Endothelial cell of umbilical vein (primary cell): Measurements from ENCODE around the gene RBMS2. TPM values are rescaled to one million over a fixed set of nuclear protein-coding genes. Genes with fewer than 3 reads are reported as not detected.
A peak's percentile ranks its signal among the peaks of the same experiment; 100 is the strongest.

Experiments
- BruUV-seq: library from RNA; stranded (reverse); fragments of 400-500 nt; replicated peaks from 2 replicates; lab custom pipeline; 2021; lab: Mats Ljungman, UMichigan
- CTCF ChIA-PET: fragments of 300-600, 350-600 bp; sonication (Branson Sonifier 250); formaldehyde crosslinking; loops from one replicate; lab custom pipeline; 2021; ENCODE audit warnings: antibody characterized with exemption, inconsistent platforms; lab: Charles Lee
- POLR2A ChIA-PET: fragments of 300-600, 350-600 bp; sonication (Branson Sonifier 250); formaldehyde crosslinking; loops from one replicate; lab custom pipeline; 2021; ENCODE audit warnings: antibody characterized with exemption, inconsistent platforms; lab: Charles Lee
- DNase-seq: peaks from one replicate; pipeline ENCODE4 v3.0.0-alpha.2; 2011; ENCODE audit warnings: low read depth, low spot score
- FAIRE-seq: peaks from 2 replicates; lab custom pipeline; 2011; peaks lifted over from hg19 to GRCh38; lab: Jason Lieb, UNC
- H2AFZ ChIP-seq: 2 replicates; pipeline ENCODE4 v1.6.0; 2012; ENCODE audit warnings: low read depth, low read length, control low read depth, inconsistent platforms
- H3K27ac ChIP-seq: 2 replicates; pipeline ENCODE4 v1.5.1; 2011; ENCODE audit warnings: low read depth, mild to moderate bottlenecking, control low read depth, low read length, moderate library complexity; ENCODE audit not compliant: insufficient read depth
- H3K27me3 ChIP-seq, 2 experiments: 2 replicates each; pipeline versions ENCODE4 v1.6.0 to v1.6.1; 2011; ENCODE audit warnings: low read length in 2 of 2, mixed read lengths in 1 of 2; ENCODE audit not compliant: control insufficient read depth in 2 of 2, insufficient read depth in 2 of 2
- H3K36me3 ChIP-seq, 2 experiments: 2 replicates in 1 of 2; 3 replicates in 1 of 2; pipeline ENCODE4 v1.5.1; 2011; ENCODE audit warnings: low read length in 2 of 2, mild to moderate bottlenecking in 1 of 2, moderate library complexity in 1 of 2; ENCODE audit not compliant: control insufficient read depth in 2 of 2, insufficient read depth in 2 of 2; ENCODE audit errors: extremely low read depth in 1 of 2
- H3K4me1 ChIP-seq: 3 replicates; pipeline ENCODE4 v1.5.1; 2011; ENCODE audit warnings: mild to moderate bottlenecking, low read length; ENCODE audit not compliant: control insufficient read depth, insufficient read depth; ENCODE audit errors: extremely low read depth
- H3K4me2 ChIP-seq: 2 replicates; pipeline ENCODE4 v1.6.1; 2011; ENCODE audit warnings: low read length, control low read depth, mixed read lengths; ENCODE audit not compliant: insufficient read depth
- H3K4me3 ChIP-seq, 3 experiments: fragments of 200-600 bp in 1 of 3; sonication (generic), shearing (Covaris generic) in 1 of 3; replicated peaks in 1 of 3; 2 replicates each; pipeline ENCODE4 v1.5.1; 2011 to 2016; ENCODE audit warnings: control low read depth in 3 of 3, low read length in 3 of 3, mild to moderate bottlenecking in 2 of 3, inconsistent platforms in 1 of 3, low read depth in 1 of 3, moderate library complexity in 1 of 3; ENCODE audit not compliant: insufficient read depth in 1 of 3
- H3K79me2 ChIP-seq: 2 replicates; pipeline ENCODE4 v1.6.0; 2012; ENCODE audit warnings: low read length, inconsistent platforms; ENCODE audit not compliant: control insufficient read depth, insufficient read depth
- H3K9ac ChIP-seq: replicated peaks from 2 replicates; pipeline ENCODE3; 2011; ENCODE audit warnings: low read length, control low read depth; ENCODE audit not compliant: insufficient read depth; ENCODE audit errors: extremely low read depth
- H3K9me1 ChIP-seq: replicated peaks from 3 replicates; pipeline ENCODE4 v1.6.0; 2011; ENCODE audit warnings: mild to moderate bottlenecking, low read length; ENCODE audit not compliant: control insufficient read depth, insufficient read depth; ENCODE audit errors: extremely low read depth
- H3K9me3 ChIP-seq: replicated peaks from 2 replicates; pipeline ENCODE4 v1.5.1; 2012; ENCODE audit warnings: low read length, inconsistent platforms; ENCODE audit not compliant: control insufficient read depth, insufficient read depth
- H4K20me1 ChIP-seq: replicated peaks from 2 replicates; pipeline ENCODE3; 2011; ENCODE audit warnings: mild to moderate bottlenecking, low read length; ENCODE audit not compliant: control insufficient read depth, insufficient read depth; ENCODE audit errors: extremely low read depth
- CTCF ChIP-seq, 2 donors: IDR thresholded peaks; 1 replicate in 1 of 2; 2 replicates in 1 of 2; pipeline ENCODE4 v1.5.1; 2011; ENCODE audit warnings: low read length in 2 of 2, mild to moderate bottlenecking in 2 of 2, moderate library complexity in 2 of 2, control low read depth in 1 of 2, inconsistent platforms in 1 of 2, low read depth in 1 of 2; ENCODE audit not compliant: insufficient read depth in 1 of 2; ENCODE audit errors: extremely low read depth in 1 of 2
- POLR2A ChIP-seq: IDR thresholded peaks from 2 replicates; pipeline ENCODE4 v1.6.1; 2012; ENCODE audit warnings: low read depth, mild to moderate bottlenecking, control low read depth, low read length
- POLR2AphosphoS5 ChIP-seq: IDR thresholded peaks from 2 replicates; pipeline ENCODE4 v1.6.1; 2012; ENCODE audit warnings: low read depth, mild to moderate bottlenecking, control low read depth, low read length, moderate library complexity; ENCODE audit not compliant: insufficient read depth
- dilution Hi-C: fragments of 300-500 bp; cut with MboI; formaldehyde crosslinking; loops from one replicate; pipeline ENCODE4 v1.15.0; 2019; ENCODE audit warnings: low sequenced_read_pairs; ENCODE audit not compliant: extremely low pct_ligation_motif_present
- intact Hi-C: fragments of 100-400 bp; cut with micrococcal nuclease; formaldehyde crosslinking; loops from one replicate; pipeline ENCODE4 v1.10.0; 2022
- polyA plus RNA-seq, 4 experiments: library from polyadenylated mRNA; depleted of rRNA in 3 of 4; stranded (reverse) in 3 of 4; unstranded in 1 of 4; fragments of >200 nt; gene quantifications; 2 replicates each; pipeline versions ENCODE4 v1.2.1 to v1.2.3, GENCODE V29; 2011 to 2012; ENCODE audit warnings: missing spikeins in 1 of 4
- total RNA-seq: library from RNA; stranded (reverse); gene quantifications from 2 replicates; pipeline ENCODE4 v1.2.3, GENCODE V29; 2021

Gene RBMS2
- total and polyA plus RNA-seq, 2 donors (not counting 3 experiments of a cell fraction or from before 2014, with no cell fraction given) = 66.8 to 103 TPM

GRCh38 chr12:56628671-56629458, 107.2 kb downstream of the RBMS2 start:
- TSS peak; percentile 12 for BruUV-seq
- Histone ChIP-seq H2AFZ (no peak overlapping the region), H3K4me1 (peaks cover 30% of the 10 kb centered on the region), H4K20me1 (no peaks in the 10 kb centered on the region), H3K9ac (peak overlapping the region; percentile 74), H3K27me3 (no peaks in the 10 kb centered on the region), H3K79me2 (peaks cover 62% of the 10 kb centered on the region), H3K9me3 (no peaks in the 10 kb centered on the region), H3K4me3 (peak overlapping the region; percentile 87 to 99 (median 89)), H3K36me3 (peaks cover 0 to 1% of the 10 kb centered on the region in 2 experiments), H3K4me2 (peak overlapping the region; percentile 91), H3K27ac (peak overlapping the region; percentile 66), H3K9me1 (no peaks in the 10 kb centered on the region)
- FAIRE-seq (peak; percentile 79), DNase-seq (peak; percentile 80)
- CTCF ChIA-PET = interaction anchor here (0.6 to 13.9 kb wide), 12 partner anchors 7 to 509 kb away, joined by 3 to 150 read pairs (median 4); partner anchors contain the start of gene SMARCC2
- dilution Hi-C loops (no loop called here), intact Hi-C loops (loop anchor here (1.0 kb wide), 1 partner anchor 7 kb away; no protein-coding TSS in a partner anchor)
- POLR2A ChIA-PET = interaction anchor here (0.7 to 1.4 kb wide), 4 partner anchors 8 to 432 kb away, joined by 3 to 7 read pairs (median 4); no protein-coding TSS in a partner anchor
- TF ChIP-seq POLR2A (peak; percentile 28), POLR2AphosphoS5 (peak; percentile 36), CTCF (IDR thresholded peaks at IDR 0.05; ENCODE audit: extremely low read depth in 1 of 2, insufficient read depth in 1 of 2, low read depth in 1 of 2, low read length in 2 of 2) (no peak)
